Measurements from ENCODE around the gene F7. TPM values are rescaled to one million over a fixed set of nuclear protein-coding genes. Genes with fewer than 3 reads are reported as not detected.

F7 gene
- total and polyA plus RNA-seq, 2 donors (not counting 3 experiments of a cell fraction or from before 2014, with no cell fraction given): not detected

DNA sequence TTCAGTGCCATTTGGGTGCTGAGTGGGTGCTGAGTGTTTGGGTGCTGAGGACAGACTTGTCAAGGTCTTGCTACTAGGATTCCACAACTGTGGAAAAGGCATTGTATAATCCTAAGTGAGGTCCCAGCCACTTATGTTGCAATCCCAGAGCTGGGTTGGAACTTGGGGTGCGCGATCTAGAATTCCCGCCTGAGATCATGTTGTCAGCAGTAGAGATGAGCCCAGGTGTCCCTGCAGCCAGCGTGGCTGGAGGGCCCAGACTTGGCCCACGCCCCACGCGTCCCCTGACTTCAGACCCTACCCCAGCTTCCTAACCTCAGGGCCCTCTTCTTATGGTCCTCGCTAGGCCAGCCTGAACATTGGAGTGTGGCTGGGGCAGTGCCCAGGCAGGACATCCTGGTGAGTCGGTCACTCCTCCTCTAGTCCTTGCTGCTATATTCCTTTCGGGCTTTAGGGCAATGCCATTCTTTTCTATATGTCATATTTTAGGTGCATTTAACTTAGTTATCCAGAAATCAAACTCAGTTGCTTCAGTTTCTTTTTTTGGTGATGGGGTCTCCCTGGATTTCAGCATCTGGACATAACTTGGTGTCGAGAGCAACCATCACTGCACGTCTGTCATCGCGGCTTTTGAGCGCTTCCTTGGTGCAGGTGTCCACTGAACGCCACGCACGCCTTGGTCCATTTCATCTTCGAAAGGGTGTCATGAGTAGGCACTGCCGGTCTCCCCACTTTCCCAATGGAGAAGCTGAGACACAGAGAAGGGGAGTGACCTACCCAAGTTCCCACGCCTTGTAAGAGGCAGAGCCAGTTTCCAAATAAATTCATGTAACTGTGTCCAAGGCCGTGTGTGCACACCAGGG is 46.4 kb upstream of the F7 start:
- Histone ChIP-seq H3K4me2 (ENCODE audit: insufficient read depth, low read length) (no peak overlapping the region), H3K4me1 (ENCODE audit: control insufficient read depth, extremely low read depth, insufficient read depth, low read length) (no peaks in the 10 kb centered on the region), H3K36me3 (ENCODE audit: control insufficient read depth in 2 of 2, extremely low read depth in 1 of 2, insufficient read depth in 2 of 2, low read length in 2 of 2) (no peaks in the 10 kb centered on the region), H4K20me1 (replicated peaks; ENCODE audit: control insufficient read depth, extremely low read depth, insufficient read depth, low read length) (no peaks in the 10 kb centered on the region), H3K4me3 (replicated peaks in 1 of 3; ENCODE audit: insufficient read depth in 1 of 3, low read depth in 1 of 3, low read length in 3 of 3) (no peak overlapping the region), H3K27me3 (ENCODE audit: control insufficient read depth in 2 of 2, insufficient read depth in 2 of 2, low read length in 2 of 2) (no peaks in the 10 kb centered on the region), H3K27ac (ENCODE audit: insufficient read depth, low read depth, low read length) (no peak overlapping the region), H3K79me2 (ENCODE audit: control insufficient read depth, insufficient read depth, low read length) (no peaks in the 10 kb centered on the region), H3K9ac (replicated peaks; ENCODE audit: extremely low read depth, insufficient read depth, low read length) (no peak overlapping the region), H2AFZ (ENCODE audit: low read depth, low read length) (no peak overlapping the region), H3K9me3 (replicated peaks; ENCODE audit: control insufficient read depth, insufficient read depth, low read length) (no peaks in the 10 kb centered on the region), H3K9me1 (replicated peaks; ENCODE audit: control insufficient read depth, extremely low read depth, insufficient read depth, low read length) (no peaks in the 10 kb centered on the region)
- dilution Hi-C loops (cut with MboI; ENCODE audit: extremely low pct_ligation_motif_present, low sequenced_read_pairs): no loop called here
- intact Hi-C loops (cut with micrococcal nuclease): no loop called here
- BruUV-seq (replicated peaks): no TSS peak
- DNase-seq (ENCODE audit: low read depth, low spot score) (no peak), FAIRE-seq (no peak)
- no peak for TF ChIP-seq MYC (IDR thresholded peaks at IDR 0.05; ENCODE audit: low read depth, low read length)
- no peak for TF ChIP-seq GATA2 (IDR thresholded peaks at IDR 0.05; ENCODE audit: insufficient read depth, insufficient read length, low read depth, low read length)
- TF ChIP-seq EZH2 (IDR thresholded peaks at IDR 0.05; ENCODE audit: borderline replicate concordance, low read depth, low read length, severe bottlenecking): no peak
- TF ChIP-seq, protein P1, sequence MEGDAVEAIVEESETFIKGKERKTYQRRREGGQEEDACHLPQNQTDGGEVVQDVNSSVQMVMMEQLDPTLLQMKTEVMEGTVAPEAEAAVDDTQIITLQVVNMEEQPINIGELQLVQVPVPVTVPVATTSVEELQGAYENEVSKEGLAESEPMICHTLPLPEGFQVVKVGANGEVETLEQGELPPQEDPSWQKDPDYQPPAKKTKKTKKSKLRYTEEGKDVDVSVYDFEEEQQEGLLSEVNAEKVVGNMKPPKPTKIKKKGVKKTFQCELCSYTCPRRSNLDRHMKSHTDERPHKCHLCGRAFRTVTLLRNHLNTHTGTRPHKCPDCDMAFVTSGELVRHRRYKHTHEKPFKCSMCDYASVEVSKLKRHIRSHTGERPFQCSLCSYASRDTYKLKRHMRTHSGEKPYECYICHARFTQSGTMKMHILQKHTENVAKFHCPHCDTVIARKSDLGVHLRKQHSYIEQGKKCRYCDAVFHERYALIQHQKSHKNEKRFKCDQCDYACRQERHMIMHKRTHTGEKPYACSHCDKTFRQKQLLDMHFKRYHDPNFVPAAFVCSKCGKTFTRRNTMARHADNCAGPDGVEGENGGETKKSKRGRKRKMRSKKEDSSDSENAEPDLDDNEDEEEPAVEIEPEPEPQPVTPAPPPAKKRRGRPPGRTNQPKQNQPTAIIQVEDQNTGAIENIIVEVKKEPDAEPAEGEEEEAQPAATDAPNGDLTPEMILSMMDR (IDR thresholded peaks at IDR 0.05; ENCODE audit: extremely low read depth in 1 of 2, insufficient read depth in 1 of 2, low read depth in 1 of 2, low read length in 2 of 2): no peak
- TF ChIP-seq JUN (IDR thresholded peaks at IDR 0.05; ENCODE audit: borderline replicate concordance, insufficient read depth, insufficient read length, low read depth): no peak
- TF ChIP-seq, protein P2, sequence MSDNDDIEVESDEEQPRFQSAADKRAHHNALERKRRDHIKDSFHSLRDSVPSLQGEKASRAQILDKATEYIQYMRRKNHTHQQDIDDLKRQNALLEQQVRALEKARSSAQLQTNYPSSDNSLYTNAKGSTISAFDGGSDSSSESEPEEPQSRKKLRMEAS (IDR thresholded peaks at IDR 0.05; ENCODE audit: insufficient read depth, insufficient read length): no peak
- ChIA-PET POLR2A (no interaction called here), CTCF (no interaction called here)
